ENCODE measurements around the gene METRNL.
"Not testable (repeated sequence)": the region's sequence is repeated elsewhere in the genome, so short reads cannot be mapped to it uniquely, and the experiment has no call there.

Gene METRNL

DNA sequence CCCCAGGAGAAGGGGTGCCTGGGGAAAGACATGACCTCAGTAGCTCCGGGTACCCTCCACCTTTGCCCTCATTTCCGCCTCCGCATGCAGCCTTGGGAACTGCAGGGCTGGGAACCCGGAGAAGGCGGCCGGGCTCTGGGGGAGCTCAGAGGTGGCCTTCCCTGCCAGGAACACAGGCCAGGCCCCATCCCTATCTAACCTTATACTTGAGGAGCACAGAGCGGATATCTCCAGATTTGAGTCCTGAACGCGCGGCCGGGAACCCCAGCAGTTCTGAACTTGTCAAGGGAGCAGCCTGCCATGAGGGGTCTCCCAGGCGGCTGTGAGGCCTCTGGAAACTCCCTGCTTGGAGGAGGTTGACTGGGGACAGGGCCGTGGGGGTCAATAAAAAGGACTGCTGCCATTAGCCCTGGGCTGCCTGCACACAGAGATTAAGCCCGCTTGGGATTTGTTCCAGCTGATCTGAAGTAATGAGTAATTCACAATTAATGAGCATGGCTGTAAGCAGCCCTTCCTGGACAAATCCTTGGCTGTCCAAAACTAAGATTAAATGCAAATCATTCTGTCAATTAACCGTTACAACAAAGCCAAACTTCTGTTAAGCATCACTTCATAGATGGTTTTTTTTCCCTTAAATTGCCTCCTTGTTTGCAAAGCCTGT, 26.3 kb upstream of the METRNL start:
- DNase-seq = no peak

DNA sequence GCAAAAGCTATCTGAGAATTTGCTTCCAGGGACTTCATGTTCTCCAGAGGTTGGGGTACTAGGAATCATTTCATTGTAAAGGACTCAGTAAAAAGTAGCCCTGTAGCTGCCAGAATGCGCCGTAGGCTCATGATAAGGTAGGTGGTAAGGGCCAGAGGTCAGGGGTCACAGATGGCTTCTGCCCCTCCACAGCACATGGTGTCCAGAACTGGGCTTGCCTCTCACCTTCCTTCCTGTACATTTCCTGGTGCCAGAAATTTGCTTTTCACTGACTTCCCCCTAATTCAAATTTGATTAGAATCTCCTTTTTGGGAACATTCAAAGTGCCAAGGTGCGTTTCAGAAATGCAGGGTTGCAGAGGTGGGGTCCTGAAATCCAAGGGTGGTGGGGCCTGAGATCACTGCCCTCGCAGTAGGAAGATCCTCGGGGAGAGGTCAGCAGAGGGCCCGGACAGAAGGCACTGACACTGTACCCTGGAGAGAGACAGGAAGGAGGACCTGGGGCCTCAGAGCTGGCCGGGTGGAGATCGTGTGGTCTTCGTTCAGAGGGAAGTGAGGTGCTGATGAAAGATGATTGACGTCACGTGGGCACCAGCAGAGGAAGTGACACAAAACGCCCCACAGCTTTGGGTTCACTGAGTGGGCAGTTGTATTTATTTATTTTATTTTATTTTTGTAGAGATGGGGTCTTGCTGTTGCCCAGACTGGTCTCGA, 25.5 kb upstream of the METRNL start:
- no peak for DNase-seq

DNA sequence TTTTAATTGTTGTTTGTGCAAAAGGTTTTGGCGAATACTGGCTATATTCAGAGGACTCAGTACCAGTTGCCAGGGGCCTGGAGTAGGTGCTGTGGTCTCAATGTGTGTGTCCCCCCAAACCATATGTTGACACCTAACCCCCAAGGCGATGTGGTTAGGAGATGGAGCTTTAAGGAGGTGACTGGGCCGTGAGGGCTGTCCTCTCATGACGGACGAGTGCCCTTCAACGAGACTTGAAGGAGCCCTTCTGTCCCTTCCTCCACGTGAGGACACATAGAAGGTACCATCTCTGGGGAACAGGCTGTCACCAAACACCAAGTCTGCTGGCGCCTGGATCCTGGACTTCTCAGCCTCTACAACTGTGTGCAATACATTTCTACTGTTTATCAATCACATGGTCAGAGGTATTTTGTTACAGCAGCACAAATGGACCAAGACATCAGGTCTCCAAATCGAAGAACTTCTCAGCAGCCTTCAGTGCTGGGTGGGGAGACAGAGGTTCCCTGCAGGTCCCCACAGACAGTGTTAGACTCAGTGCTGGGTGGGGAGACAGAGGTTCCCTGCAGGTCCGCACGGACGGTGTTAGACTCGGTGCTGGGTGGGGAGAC, 24.8 kb upstream of the METRNL start:
- no peak for DNase-seq

DNA sequence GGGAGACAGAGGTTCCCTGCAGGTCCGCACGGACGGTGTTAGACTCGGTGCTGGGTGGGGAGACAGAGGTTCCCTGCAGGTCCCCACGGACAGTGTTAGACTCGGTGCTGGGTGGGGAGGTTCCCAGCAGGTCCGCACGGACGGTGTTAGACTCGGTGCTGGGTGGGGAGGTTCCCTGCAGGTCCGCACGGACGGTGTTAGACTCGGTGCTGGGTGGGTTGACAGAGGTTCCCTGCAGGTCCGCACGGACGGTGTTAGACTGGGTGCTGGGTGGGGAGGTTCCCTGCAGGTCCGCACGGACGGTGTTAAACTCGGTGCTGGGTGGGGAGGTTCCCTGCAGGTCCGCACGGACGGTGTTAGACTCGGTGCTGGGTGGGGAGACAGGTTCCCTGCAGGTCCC, 24.2 kb upstream of the METRNL start:
- DNase-seq = not testable (repeated sequence)

DNA sequence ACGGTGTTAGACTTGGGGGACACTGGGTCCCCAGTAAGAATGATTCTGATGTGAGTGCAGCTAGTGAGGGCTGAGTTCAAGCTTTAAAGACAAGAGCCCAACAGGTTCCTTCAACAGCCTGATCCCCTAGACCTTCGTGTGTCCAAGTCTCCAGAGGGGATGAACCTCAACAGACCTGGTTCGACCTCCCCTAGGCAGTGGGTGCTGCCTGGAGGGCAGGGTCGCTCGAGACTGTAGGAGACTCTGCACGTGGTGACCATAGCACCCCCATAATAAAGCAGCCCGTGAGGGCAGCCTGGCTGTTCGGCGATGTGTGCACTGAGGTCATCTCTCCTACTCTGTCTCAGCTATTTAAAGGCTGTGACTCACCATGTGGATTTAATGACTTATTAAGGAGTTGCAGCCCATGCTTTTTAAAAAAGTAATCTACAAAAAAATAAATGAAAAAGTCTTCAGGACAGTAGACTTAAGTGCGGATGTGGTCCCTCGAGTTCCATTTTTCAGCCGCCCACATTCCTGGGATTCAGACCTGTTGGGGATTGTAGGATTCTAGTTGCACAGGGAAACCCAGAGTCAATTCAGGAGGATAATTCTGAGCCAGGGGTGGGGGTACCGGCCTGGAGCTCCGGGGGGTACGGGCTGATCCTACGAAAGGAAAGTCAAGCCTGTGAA, 23.4 kb upstream of the METRNL start:
- DNase-seq = no peak

DNA sequence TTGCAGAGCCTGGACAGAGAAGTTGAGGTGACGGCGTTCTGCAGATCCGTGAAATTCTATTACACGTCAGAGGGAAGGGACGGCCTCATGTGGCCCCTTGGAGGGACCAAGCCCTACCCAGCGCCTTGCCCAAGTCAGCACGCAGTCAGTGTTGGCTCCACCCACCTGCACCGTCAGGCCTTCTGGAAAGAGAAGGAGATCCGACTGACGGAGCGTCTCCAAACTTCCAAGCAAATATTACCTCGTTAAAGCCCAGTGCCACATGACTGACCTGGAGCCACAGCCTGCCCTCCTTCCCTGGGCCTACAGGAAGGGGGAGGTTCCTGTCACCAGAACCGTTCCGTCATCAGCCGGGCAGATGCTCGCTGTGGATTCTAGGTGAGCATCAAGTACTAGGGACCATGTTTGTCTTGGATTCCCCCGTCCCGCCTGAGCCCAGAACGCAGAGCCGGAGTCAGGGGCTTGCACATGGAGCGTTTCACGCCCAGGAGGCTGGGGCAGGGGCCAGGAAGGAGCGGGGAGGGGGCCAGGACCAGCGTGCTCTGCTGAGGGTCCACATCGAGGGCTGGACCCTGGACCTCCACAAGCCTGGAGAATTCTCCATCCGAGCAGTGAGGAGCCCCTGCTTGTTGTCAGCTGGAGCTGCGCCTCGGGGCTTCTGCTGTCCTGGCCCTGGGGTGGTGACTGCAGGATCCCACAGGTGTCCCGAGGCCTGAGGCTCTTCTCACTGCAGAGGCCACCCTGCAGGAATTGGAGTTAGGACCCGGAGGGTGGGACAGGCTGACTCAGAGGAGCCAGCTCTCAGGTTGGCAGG, 22.6 kb upstream of the METRNL start:
- DNase-seq = no peak

DNA sequence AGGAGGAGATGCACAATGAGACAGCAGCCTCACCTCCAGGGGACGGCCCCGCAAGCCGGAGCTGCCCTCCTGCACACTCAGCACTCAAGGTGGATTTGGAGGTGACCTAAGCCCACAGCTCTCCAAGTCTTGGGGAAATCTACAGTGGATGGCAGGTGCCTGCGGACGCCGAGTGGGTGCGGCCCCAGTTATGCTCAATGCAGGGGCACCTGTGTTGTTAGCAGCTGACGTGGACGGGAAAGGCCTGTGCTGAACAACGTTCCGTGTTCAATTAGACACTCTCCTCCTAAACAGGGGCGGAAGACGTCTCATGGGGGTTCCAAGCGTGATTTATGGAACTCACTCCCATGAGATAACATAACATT, 22.0 kb upstream of the METRNL start:
- DNase-seq = no peak

DNA sequence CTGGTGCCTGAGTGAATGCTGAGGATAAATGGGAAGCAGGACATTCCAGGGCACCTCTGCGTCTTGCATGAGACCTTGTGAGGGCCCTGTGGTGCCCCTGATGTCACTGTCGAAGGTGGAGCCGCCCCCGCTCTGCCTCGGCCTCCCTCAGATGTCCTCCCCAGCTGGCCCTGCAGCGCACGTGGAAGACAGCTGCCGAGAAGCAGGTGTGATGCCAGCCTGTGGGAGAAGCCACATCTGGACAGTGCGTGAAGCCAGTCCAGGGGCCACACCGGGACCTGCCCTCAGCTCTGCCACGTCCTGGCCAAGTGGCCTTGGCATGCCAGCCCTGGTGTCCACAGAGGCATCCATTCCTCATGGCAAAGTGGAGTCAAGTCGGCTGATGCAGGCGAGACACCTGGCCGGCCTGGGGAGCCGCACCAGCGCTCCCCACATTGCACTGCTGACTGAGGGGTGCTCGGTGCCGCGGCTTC, 21.6 kb upstream of the METRNL start:
- no peak for DNase-seq

DNA sequence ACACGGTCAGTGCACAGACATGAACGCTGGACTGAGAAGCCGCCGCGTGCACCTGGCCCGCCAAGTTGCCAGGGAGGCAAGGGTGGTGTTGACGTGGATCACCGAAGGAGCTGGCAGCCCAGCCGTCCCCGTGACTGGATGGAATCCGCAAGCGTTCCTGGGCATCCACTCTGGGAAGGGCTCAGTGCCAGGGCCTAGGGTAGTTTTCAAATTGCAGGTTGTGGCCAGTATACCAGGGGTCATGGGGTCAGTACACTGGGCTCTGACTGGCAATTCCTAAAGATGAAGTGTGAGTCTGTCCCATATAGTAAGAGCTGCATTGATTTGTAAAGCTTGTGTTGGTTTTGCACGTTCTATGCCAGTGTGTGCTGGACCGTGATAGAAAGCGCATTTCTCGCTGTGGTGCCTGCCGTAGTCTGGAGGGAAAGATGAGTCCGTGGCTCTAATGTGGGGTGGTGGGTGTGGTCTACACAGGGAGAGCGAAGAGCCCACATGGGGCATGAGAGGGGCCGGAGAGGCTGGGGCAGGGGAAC, 21.1 kb upstream of the METRNL start:
- no peak for DNase-seq

DNA sequence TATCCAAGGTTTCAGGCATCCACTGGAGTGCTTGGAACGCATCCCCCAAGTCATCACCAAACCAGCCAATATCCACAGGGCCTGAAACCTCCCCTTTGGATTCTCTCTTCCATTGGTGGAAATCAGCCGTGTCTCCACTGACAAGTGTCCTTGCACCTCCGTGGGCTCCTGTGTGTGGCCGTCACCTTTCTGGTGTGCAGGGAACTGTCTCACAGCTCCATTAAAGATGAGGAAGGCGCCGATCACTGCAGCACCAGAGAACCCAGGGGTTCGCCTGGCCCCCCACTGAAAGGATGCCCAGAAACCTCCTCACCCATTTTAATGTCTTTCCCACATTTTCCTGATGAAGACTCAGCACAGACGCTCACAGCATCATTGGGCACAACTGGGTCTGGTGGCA, 17.8 kb upstream of the METRNL start:
- no peak for DNase-seq

DNA sequence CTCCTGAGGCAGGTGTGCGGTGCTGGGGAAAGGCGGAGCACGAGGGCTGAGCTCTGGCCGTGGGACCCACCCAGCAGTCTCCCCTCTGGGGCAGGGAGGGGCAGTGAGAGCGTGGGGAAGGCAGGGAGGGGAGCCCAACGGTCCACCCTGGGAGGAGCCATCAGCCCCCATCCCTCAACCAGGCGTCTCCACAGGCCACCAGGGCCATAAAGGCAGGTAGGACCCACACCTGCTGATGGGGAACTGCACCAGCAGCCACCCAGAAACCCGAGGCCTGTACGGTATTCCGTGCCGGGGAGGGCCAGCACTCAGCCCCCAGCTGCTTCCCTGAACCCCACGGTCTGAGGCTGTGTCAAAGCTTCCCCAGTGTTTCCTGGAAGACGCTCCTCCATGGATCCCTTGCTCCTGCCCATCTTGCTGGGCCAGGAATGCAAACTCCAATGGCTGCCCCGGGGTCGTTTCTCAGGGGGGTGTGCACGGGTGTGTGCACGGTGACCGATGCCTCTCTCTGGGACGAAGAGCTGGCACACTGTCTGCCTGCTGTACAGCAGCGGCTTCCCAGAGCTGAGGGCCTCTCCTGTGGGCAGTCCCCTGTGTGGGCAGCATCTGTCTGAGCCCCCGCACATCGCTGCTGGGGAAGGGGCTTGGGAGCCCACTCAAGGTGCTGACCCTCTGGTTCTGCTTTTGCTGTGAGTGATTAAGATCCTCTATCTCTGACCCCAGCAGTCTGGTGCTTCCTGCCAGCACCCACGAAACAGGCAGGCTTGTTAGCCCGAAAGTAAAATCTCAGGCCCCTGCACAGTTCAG, 17.2 kb upstream of the METRNL start:
- DNase-seq = no peak

DNA sequence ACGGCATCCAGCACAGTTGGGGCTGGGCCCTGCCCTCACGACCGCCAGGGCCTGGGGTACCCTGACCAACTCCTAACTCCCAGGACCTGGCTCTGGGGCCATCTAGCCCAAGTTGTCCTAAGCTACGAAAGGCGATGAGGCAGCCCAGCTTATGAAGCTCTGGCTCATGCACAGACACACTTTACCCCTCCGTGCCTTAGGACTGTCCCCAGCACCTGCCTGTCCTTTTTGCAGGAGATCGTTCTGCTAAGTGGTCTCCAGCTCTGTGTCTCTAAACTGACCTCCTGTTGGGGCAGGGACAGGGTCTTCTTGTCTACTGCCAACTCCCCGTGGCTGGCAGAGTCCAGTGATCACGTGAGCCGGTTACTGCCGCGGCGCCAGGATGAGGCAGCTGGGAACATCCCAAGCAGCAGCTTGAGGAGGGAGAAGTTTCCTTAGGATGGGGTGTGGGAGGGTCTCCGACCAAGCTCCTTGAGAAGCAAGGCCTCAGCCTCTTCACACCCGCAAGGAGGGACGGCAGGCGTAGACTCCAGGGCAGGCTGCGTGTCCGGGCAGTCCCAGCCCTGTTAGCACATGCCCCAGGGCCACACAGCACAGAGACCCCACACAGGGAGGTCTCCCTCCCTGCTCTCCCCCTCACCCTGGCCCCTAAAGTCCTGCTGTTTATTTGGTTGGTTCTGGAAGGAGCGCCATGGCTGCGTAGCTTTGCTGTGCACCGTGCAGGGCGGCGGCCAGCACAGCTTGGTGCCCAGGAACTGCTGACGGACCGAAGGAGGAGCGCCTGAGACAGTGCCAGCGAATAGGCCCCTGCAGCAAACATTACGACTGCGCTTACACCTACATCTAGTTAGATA, 16.4 kb upstream of the METRNL start:
- no peak for DNase-seq

DNA sequence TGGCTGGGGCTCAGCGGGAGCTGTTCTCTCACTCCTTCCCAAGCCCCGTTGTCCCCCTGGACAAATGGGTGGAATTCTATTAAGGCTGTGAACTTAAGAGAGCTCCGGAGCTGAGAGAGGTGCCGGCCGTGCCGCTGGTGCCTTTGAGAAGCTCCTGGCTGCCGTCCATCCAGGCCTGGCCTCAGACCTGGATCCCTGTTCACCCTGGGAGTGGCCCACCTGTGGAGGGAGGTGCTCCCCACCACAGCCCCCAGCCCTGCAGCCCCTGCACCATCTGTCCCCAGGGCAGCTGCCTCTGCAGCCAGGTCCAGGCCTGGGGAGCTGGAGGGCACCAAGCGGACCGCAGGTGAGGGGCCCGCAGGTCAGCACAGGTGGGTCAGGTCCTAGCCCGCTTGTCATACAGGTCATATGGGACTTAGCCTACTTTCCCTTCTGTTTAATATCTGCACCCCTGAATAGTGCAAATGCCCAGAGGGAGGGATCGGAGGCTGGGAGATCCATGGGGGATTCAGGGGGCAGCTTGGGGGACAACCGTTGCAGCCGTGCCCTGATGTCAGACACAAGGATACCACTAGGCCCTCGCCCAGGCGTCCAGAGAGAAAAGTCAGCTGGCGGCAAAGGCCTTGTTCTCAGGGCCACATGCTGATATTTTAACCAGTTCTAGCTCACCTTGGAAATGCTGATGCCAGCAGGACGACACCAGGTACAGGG, 15.2 kb upstream of the METRNL start:
- no peak for DNase-seq

DNA sequence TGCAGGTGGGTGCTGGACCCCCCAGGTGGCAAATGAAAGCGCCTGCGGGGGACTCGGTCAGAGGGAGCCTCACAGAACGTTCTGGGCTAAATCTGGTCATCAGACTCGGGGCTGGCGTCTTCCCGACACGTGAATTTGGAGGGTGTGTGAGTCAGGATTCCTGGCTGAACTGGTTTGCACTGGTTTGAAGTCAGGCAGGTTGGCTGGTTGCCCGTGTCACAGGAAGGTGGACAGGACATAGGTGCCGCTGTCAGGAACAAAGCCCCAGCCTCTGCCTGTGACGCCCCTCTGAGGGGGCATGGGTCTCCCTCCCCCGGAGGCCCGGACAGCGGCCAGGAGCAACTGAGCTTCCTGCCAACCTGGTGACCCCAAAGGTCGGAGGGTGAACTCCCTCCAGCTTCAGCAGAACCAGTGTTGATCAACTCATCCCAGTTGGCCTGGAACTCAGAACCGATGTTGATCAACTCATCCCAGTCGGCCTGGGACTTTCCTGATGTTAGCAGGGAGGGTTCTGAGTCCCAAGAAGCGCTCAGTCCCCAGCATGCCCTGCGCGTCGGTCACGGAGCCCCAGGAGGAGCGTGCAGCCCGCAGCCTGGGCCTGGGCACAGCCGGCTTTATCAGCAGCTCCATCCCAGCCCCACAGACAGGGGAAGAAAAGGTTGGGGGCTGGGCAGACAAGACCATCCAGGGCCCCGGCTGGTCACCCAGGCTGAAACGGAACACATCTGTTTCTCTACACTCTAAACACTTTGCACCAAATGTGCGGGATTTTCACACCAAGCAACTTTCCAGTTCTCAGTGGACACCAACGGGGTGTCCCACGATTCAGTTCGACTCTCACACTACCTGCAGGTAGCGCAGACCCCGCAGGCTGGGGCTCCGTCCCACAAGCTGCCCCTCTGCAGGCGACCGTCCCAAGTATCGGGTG, 14.4 kb upstream of the METRNL start:
- DNase-seq = no peak

DNA sequence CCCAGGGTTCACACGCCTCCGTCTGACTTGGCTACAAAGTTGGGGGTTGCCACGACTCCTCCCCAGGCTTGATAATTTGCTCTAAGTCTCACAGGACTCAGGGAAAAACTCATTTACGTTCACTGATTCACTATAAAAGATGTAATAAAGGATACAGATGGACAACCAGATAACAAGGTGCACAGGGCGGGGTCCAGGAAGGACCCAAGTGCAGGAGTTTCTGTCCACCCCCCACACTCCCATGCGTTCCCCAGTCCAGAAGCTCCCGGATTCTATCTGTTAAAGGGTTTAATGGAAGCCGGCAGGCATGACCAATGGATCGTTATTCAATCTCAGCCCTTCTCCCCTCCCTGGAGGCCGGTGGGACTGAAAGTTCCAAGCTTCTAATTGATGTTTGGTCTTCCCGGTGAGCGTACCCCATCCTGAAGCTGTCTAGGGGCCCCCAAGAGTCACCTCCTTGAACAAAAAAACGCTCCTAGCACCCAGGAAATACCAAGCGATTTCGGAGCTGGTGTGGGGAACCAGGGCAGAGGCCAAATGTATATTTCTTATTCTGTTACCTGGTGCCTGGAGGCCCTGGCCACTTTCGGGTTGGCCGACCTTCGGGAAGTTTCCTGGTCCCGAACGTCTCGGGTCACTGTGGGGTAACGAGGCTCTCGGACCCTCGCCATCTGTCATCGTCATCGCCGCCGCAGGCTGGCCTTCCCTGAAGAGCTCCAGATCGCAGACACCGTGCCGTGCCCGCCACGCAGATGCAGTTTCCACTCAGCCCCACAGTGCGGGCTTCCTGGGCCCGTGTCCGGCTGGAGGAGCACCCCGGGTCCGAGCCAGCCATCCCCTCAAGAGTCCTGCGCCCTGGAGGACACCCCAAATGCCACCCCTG, 13.5 kb upstream of the METRNL start:
- DNase-seq = no peak

DNA sequence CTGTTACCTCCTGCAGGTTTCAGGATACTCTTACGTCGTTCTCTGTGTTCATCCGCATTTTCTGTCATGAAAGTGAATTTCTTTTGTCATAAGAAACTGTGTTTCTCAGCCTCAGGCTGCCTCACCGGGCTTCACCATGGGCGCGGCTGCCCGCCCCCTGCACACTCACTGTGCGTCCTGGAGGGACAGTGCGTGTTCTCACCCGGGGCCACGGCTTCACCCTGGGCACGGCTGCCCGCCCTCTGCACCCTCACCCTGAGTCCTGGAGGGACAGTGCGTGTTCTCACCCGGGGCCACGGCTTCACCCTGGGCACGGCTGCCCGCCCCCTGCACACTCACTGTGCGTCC, 12.9 kb upstream of the METRNL start:
- DNase-seq = not testable (repeated sequence)

DNA sequence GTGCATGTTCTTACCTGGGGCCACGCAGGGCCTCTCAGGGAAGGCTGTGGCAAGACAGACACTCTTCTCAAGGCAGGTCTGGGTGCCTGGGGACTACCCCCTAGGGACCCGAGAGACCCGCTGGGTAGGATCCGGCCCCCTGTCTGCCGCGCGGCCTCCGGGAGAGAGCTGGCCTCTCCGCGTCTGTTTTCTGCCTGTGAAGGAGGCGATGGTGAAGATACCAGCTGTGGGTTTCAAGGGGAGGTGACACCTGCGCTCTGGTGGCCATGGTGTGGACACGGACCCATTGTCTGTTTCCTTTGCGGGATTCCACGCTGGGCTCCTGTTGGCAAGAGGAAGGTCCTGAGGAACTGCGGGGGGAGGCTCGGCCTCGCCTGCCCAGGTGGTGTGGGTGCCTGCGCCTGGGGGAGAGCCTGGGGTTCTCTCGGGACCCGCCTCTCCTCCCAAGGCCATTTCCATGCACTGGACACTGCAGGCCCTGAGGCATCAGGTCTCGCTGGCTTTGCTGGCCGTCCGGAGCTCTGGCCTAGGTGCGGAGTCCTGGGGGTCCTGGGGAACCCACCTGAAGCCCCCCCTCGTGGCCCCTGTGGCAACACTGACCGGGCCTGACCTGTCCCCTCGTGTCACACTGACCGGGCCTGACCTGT, 12.2 kb upstream of the METRNL start:
- DNase-seq = no peak
